Measurements from ENCODE around the gene TRIO.

DNA sequence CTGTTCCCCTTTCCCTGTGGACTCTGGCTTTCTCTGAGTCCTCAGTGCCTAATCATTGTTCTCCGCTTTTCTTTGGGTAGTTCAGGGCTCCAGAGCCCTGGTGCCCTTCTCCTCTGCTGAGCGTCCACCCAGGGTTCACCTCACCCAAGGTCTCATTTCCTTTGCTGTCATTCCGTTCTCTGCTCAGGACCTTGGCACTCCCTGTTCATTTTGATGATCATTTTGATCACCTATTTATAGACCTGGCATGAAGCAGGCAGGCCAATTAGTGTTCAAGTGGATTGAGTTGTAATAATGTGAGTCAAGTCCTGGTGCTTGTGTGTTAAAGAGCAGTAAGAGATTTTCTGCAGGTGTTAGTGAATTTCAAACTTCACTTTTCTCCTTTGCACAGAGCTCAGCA lies 3.6 kb downstream of the TRIO start:
- no peak for TF ChIP-seq POLR2A (IDR thresholded peaks at IDR 0.05)
- TF ChIP-seq, protein P1, sequence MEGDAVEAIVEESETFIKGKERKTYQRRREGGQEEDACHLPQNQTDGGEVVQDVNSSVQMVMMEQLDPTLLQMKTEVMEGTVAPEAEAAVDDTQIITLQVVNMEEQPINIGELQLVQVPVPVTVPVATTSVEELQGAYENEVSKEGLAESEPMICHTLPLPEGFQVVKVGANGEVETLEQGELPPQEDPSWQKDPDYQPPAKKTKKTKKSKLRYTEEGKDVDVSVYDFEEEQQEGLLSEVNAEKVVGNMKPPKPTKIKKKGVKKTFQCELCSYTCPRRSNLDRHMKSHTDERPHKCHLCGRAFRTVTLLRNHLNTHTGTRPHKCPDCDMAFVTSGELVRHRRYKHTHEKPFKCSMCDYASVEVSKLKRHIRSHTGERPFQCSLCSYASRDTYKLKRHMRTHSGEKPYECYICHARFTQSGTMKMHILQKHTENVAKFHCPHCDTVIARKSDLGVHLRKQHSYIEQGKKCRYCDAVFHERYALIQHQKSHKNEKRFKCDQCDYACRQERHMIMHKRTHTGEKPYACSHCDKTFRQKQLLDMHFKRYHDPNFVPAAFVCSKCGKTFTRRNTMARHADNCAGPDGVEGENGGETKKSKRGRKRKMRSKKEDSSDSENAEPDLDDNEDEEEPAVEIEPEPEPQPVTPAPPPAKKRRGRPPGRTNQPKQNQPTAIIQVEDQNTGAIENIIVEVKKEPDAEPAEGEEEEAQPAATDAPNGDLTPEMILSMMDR (IDR thresholded peaks at IDR 0.05) = no peak
